ENCODE results near the gene C2CD2.

C2CD2 gene

DNA sequence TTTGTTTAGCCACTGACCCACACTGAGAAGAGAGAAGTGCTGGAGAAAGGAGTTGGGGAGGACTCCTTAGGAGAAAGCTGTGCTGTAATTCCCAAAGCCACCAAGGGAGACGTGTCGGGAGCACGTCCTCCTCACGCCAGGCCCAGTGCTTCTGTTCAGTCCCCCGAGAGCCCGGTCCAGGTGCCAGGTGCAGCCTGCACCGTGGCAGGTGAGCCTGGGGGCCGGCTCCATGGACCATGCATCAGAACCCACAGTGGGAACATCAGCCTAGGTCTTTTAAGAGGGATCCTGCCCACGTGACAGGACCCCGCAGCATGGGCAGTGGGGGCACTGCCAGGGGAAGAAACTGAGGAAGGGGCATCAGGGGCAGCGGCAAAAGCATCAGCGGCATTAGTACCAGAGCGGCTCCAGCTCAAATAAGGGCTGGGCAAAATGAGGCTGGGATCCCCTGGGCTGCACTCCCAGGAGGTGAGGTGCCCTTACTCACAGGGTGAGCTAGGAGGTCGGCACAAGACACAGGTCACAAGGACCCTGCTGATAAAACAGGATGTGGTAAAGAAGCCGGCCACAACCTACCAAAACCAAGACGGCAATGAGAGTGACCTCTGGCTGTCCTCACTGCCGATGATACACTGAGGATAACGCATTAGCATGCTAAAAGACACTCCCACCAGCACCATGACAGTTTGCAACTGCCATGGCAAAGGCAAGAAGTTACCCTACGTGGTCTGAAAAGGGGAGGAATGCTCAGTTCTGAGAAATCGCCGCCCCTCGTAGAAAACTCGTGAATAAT, 50.1 kb downstream of the C2CD2 start:
- no peak for DNase-seq

DNA sequence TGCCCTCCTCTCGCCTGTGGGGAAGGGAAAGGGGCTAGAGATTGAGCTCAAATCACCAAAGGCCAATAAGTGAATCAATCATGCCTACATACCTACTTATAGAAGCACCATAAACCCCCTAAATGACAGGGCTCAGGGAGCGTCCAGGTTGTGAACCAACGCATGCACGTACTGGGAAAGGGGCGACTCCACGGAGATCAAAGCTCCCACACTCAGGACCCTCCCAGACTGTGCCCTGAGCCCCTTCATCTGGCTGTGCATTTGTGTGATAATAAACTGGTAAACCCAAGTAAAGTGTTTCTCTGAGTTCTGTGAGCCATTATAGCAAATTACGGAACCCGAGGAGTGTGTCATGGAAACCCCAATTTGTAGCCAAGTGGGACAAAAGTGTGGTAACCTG, 50.9 kb downstream of the C2CD2 start:
- DNase-seq: no peak

DNA sequence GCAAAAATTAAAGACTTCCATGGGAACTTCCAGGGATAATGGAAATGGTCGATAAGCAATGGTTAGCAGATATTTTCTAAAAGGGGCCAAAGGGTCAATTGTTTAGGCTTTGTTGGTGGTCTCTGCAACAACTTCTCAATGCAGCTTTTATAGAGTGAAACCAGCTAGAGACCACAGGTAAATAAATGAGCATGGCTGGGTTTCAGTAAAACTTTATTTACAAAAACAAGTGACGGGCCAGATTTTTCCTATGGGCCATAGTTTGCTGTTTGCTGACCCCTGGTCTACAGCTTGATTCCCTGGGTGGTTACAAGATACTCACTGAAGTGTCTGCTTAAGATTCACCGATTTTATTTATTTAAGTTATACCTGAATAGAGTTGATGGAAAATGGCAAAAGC, 52.0 kb downstream of the C2CD2 start:
- no peak for DNase-seq

DNA sequence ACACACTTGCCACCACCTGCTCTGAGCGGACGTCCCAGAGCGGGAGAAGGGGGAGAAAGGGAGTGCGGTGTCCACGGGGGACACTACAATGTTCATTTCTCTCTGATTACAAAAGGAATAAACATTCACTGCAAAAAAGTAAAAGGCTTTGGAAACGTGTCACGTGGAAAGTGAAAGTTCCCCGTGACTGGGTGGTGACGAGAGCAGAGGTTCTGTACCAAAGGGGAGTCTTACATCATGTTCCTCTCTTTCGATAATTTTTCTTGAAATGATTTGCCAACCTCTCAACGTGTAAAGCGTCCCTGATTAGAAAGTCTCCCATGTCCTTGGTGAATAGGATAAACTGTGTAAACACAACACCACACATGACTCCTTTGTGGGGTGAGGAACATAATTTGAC, 52.7 kb downstream of the C2CD2 start:
- peak; percentile 38 for DNase-seq

DNA sequence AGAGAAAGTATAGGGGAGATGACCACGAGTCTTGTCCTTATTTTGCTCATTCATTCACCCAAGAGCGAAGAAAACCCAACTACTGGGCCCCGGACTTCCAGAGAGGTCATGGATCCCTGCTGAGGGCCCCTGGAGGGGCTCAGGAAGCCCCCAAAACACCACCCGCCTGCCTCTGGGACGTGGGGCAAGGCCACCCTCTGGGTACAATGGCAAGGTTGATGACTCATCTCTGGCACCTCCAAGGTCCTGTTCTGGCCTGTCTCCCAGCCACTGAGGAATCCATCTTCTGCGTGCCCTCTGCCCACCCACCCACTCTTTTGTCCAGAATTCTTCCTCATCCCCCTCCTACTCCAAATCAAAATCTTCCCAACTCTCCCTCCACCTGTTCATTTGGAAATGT, 53.4 kb downstream of the C2CD2 start:
- DNase-seq: no peak

DNA sequence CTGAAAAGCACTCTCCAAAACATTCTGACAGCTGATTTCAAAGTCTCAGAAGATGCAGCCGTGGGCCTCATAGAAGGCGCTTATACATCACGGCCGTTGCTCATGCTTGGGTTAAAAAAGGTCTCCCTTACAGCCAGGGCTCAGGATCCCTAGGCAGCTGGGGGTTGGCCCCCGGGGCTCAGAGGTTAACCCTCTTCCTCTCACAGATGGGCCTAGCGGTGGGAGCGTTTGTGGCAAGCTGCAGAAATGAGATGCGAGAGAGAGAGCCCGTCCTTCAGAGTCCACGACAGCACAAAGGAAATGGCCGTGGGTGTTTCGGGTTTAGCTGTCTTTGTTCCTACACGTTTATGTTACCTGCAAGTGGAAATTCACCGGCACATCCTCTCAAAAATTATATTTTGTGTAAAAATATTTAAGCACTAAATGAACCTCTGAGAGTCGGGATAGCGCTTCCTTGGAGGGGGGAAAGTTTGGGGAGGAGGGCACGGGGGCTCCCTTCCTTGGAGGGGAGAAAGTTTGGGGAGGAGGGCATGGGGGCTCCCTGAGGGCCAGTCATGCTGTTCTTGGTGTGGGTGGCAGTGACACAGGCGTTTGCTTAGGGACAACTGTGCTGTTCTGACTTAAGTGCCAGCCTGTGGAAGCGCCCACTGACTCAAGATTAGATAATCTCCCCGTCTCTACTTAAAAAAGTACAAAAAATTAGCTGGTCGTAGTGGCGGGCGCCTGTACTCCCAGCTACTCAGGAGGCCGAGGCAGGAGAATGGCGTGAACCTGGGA, 54.2 kb downstream of the C2CD2 start:
- DNase-seq: peak; percentile 51

DNA sequence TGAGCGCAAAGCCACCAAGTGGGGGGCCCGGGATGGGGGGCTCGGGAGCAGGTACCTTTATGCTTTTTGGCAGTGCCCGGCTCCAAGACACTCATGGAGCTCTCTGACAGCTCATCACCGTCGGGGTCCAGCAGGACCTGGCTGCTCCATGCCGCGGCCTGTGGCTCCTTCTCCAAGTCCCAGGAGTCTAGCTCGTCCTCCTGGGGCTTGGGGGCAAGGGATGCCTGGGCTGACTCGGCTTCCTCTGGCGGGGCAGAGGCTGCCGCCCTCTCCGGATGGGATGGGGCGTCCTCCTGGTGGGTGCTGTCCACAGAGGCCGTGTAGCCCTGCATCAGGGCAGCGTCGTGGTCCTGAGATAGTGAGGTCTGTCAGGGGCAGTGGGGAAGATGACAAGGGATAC, 54.8 kb downstream of the C2CD2 start:
- DNase-seq: no peak

DNA sequence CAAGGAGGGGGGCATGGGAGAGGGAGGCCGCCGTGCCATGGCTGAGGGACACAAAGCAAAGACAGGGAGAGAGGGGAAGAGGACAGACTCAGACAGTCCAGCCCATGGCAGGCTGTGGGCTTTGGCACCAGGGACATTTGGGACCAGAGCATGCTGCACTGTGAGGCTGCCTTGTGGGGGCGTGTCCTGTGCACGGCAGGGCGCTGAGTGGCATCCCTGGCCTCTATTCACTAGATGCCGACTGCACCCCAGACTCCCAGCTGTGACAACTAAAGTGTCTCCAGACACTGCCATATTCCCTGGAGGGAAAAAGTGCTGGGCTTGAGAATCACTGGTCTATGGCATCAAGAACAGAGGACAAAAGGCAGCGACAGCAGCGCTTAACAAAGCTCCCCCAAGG, 56.1 kb downstream of the C2CD2 start:
- DNase-seq: no peak

DNA sequence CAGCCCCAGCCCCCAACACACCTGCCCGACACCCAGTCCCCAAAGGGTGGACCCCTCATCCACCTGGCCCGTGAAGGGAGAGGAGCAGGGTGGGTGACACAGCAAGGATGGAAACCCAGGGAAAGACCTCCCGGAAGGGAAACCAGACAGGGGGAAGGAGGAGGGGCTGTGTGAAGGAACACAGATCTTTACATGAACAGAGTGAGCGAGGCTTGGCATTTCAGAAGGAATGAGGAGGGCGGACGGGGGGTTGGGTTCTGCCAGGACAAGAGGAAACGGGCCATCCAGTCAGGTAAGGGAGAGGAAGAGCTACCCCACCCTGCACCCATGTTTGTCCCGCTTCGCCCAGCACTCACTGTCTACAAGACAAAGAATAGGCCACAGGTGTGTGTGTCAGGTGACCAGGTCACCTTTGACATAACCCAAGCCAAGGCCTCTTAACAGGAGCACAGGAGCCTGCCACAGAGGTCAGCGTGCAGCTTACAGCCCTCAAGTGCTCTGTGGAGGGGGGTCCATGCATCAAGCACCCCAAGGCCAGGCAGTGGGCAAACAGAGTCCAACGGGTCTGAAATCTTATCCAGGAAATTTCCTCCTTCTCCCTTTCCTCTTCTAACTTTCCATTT, 56.7 kb downstream of the C2CD2 start:
- DNase-seq: no peak

DNA sequence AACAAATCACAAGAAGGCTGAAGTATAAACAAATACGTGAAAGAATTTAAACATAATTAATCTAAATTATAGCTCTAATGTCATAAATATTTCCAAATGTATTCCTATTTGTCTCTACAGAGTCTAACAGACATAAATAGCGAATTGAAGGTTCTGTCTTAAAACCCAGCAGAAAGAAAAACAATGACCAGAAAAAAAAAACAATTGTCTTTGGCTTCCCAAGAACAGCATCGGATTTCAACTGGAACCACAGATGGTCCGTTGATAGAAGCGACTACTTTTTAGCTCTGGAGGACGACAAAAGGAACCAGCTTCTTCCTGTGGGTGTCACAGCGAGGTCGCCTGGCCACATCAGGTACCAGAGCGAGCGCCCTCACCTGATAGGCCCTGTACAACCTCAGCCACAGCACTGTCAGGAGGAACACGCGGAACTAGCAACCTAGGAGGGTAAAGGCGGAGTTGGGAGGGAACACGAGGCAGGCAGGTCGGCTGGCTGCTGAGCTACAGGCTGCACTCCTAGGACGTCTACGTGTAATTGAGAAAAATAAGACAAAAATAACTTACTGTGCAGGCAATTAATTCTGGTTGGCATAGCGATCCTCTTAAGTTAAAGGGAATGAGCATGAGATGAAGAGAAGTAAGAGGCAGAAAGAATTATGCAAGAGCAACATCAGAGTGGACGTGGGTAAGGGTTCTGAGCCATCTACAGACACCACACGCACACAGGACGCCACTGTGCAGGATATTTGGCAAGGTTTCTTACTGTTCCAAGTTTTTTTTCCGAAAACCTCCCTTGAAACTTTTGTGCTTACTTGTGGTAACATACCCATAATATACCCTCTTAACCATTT, 58.0 kb downstream of the C2CD2 start:
- peak; percentile 36 for DNase-seq

DNA sequence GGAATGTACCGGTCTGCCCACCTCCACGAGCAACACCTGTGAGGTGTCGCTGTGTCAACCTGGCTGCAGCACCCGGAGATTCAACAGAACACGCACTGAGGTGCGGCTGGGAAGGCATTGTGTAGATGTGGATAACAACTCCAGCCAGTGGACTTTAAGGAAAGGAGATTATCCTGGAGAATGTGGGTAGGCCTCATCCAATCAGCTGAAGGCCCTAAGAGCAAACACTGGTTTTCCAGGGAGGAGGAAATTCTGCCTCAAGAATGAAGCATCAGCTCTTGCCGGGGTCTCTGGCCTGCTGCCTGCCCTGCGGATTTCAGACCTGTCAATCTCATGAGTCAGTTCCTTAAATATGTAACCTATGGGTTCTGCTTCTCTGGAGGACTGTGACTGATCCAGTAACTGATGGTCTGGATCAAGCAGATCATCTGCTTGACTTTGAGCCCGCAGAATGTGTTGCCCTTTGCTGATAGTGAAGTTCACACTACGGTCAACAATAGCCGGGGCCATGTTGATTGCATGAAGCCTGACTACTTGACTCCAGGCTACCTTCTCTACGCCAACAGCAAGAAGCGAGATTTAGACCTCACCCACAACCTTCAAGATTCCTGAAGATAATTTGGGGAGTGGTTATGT, 58.8 kb downstream of the C2CD2 start:
- DNase-seq: no peak

DNA sequence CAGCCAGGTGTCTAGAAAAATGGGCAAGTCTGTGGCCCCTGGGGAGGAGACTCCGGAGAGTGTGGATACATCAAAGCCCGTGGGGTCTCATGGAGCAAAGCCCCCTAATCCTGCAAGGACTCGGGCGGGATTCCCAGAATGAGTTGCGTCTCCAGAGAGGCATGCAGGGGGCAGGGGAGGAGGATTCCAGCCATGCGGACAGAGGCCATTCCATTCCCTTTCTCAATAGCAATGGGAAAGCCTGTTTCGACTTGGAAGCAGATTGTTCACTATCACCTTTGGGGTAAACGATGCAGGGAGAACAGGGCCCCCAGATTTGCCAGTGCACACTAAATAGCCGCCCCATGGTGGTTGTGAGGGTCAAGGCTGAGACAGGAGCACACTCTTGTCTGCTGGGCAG, 59.3 kb downstream of the C2CD2 start:
- no peak for DNase-seq

DNA sequence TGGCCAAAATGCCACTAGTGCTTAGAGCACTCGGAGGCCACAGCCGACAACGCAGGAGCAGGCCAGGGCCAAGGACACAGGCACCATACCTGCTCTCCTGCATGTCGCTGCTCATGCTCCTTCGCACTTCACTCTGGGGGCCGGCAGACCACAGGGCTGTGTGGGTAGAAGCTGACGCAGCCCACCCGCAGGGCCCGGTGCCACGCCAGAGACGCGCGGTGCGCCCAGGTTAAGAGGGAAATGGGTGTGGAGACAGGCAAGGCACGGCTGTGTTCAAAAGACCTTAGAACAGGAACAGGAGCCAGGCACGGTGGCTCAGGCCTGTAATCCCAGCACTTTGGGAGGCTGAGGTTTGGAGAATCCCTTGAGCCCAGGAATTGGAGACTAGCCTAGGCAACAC, 61.1 kb downstream of the C2CD2 start:
- DNase-seq: no peak

DNA sequence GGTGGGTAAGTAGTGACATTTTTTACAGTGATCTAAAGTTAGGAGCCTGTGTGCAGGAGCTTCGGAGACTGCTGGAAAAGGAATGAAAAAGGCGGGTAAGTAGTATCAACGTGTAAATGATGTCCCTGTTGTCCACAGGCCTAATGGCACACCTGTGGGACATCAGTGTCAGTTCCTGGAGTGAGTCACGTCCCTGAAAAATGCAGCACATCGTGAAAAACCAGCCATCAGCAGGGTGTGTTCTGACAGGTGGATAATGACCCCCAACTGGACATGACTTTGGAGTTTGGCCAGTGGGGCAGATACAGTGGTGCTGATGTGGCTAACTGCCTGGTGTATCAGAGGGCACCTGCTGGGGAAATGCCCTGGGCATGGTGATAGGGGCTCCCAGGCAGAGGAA, 62.7 kb downstream of the C2CD2 start:
- no peak for DNase-seq

DNA sequence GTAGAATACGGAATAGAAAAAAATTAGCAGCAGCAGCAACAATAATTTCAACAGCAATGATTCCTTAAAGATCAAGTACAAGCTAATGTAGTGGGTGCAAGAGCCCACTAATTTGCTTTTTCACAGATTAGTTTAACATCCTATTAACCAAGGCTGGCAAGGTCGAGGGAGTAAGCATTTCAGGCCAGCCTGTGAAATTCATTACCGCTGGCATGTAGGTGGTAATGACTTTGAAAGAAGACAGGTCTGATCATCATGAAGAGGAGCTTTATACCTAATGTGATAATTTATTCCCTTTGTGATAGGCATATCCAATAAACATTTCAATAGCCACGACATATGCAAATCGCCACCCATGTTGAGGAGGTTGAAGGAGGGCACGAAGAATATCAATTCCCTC, 63.5 kb downstream of the C2CD2 start:
- no peak for DNase-seq

DNA sequence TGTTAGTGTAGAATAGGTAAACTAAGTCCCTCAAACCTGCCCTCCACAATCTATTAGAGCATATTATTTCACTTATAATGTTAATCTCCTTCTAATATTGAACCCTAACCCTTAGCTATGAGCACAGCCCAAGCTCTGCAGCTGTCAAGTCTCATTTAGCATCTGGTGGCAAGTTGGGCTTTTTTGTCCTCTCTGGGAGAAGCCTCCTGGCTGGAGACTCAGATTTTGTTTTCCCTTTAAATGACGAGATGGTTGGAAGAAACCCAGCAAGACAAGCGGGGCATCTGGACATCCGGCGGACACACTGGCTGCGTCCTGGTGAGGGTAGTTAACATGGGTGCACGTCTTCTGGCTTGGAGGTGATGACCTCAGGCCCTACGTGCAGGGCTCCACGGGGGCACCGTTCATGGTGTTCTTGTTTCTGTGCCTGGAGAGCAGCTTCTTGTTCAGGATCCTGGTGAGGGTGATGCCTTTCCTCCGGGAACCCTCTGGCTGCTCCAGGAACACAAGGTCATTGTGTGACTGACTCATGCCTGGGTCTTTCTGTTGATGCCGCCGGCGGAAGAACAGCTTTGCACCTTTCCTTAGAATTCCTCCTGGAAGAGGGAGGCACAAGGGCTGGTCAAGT, 65.0 kb downstream of the C2CD2 start:
- DNase-seq: no peak

DNA sequence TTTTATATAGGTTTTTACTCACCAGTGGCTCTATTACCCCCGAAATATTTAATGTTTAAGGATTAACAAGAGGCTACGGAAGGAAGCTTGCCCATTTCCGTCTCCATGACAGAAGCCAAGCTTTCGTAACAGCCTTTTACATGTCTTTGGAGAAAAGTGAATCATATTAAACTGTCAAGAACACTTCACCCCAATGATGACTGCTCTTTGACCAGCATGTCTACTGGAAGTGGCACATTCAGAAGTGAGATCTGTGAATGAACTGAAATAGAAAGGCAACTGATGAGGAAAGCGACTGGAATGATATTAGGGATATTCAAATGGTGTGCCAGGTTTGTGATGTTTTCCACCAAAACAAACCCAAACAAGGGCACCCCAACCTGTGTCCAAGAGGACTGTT, 66.2 kb downstream of the C2CD2 start:
- DNase-seq: no peak

DNA sequence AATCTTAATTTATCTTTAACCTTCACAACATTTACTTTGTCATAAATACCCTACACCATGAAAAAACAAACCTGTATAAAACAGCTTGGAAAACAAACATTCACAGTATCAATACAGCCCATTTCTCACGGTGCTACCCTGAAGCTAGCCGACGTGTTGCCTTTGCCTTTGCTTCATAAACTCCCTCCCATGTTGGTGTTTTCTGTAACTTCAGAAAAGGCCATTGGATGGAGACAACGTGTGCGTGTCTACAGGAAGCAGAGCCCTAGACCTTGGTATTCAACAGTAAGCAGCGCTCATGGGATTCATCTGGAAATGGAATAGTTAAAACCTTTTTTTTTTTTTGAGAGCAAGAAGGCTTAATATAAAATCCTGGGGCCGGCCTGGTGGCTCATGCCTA, 67.5 kb downstream of the C2CD2 start:
- DNase-seq: no peak

DNA sequence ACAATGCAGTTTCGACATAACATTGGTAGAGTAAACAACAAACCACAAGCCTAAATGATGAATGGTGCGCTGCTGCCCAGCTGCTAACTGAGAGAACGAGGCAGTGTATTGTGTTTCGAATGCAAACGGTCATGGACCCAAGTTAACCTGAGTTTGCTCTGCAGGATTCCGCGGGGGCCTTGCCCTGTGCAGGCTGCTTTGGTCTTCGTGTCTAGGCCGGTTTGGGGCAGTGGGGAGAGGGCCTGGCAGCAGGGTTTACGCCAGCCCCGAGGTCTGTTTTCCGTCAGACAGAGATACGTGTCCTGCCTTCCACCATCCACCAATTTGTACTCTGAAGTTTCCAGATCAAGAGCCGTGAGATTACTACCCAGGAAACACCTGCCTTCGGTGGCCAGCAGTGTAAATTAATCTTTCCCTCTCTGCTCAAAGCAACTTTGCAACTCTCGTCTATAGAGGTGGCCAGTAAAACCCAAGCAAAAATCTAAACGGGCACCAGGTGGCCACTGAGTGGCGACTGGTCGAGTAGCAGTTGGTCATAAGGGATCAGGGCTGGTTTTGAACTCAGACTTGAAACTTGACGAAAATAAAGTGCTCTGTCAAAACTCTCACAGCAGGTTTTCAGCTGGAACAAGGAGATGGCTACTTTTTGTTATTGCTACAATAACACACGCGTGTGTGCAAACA, 68.3 kb downstream of the C2CD2 start:
- no peak for DNase-seq

DNA sequence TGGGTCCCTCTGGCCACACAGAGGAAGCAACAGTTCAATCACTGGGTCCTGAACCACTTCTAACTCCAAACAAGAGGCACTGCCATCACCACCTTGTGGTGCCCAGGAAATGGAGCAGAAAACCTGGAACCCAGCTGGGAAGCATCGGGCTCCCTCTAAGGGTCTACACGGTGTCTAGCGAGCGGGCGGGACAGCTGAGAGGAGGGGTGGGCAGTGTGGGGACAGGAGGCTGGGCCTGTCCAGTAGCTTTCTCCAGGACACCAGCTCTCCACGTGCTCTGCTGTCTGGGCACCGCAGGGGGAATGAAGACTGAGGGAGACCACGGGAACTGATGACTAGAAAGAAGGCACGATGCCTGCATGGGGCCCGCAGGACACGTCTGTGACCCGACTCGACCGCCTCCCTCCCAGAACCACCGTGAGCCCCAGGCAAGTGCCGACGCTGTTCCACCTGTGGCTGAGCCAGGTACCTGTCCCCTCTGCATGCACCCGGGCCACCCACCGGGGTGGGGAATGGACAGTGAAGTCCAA, 69.3 kb downstream of the C2CD2 start:
- DNase-seq: no peak

DNA sequence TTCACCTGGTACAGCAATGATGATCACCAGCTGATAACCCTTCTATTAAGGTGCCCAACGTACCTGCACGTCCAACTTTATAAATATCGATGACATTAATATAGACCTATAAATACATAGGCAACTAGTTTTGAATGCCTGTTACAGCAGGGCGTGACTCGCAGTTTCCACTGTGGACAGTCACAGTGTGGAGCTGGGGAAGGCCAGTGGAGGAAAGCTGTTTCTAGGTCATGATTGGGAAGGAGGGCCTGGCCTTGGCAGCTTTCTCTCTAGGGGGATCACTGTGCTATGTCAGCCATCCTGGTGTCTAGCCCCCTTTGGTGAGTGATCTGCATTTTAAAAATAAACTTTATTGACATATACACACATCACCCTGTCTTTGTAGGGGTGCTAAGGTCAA, 70.2 kb downstream of the C2CD2 start:
- no peak for DNase-seq

Measured in activated naive CD4-positive, alpha-beta T cell treated with Interleukin-2 at 50 U/mL for 16 hours (primary cell).